Coronary artery (tissue), 2 donors: ENCODE data around the gene CD300H.
A peak's percentile ranks its signal among the peaks of the same experiment; 100 is the strongest.
"Not testable (repeated sequence)": the region's sequence is repeated elsewhere in the genome, so short reads cannot be mapped to it uniquely, and the experiment has no call there.

ENCODE experiments used
- DNase-seq: peaks from one replicate; pipeline ENCODE4 v3.0.0-alpha.2; 2017; ENCODE audit warnings: low spot score
- H3K27ac ChIP-seq, 2 donors: fragments of 200-600 bp; sonication (generic); one replicate each; pipeline ENCODE4 v1.5.1; 2016 to 2019
- H3K4me3 ChIP-seq: fragments of 200-600 bp; sonication (generic); 2 replicates; pipeline ENCODE4 v1.5.1; 2016; ENCODE audit warnings: mild to moderate bottlenecking, moderate library complexity
- TF ChIP-seq, protein P1 (sequence below): fragments of 200-600 bp; sonication (generic); IDR thresholded peaks from one replicate; pipeline ENCODE4 v1.5.1; 2019; ENCODE audit warnings: antibody characterized with exemption

Gene CD300H

DNA sequence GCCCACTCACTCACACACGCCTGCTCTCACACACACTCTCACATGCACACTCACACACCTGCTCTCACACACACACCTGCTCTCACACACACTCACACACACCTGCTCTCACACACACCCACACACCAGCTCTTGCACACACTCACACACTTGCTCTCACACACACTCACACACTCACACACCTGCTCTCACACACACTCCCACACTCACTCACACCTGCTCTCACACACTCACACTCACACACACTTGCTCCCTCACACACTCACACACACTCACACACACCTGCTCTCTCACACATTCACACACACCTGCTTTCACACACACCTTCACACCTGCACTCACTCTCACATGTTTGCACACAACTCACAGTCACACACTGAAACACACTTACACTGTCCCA, 4.0 kb downstream of the CD300H start:
- Histone ChIP-seq H3K4me3 (no peak overlapping the region), H3K27ac (no peak overlapping the region)
- DNase-seq = no peak
- TF ChIP-seq, protein P1, sequence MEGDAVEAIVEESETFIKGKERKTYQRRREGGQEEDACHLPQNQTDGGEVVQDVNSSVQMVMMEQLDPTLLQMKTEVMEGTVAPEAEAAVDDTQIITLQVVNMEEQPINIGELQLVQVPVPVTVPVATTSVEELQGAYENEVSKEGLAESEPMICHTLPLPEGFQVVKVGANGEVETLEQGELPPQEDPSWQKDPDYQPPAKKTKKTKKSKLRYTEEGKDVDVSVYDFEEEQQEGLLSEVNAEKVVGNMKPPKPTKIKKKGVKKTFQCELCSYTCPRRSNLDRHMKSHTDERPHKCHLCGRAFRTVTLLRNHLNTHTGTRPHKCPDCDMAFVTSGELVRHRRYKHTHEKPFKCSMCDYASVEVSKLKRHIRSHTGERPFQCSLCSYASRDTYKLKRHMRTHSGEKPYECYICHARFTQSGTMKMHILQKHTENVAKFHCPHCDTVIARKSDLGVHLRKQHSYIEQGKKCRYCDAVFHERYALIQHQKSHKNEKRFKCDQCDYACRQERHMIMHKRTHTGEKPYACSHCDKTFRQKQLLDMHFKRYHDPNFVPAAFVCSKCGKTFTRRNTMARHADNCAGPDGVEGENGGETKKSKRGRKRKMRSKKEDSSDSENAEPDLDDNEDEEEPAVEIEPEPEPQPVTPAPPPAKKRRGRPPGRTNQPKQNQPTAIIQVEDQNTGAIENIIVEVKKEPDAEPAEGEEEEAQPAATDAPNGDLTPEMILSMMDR = no peak

DNA sequence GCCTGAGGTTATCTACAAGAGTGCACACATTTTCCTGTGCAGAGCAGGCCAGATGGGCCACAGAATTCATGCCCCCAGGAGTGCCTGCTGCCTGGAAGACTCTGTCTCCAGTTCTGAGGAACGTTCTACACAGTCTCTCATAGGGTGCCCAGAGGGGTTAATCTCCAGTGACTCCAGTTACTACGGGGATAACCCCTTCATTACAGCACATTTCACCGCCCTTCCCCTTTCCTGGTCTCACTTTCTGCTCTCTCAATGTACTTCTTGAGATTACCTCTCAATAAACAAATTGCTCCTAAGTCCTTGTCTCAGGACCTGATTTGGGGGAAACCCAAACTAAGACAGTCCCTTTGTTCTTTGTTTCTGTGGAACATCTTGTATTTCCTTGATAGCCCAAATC, 5.7 kb downstream of the CD300H start:
- Histone ChIP-seq H3K4me3 (no peak overlapping the region), H3K27ac (no peak overlapping the region)
- DNase-seq = no peak
- TF ChIP-seq, protein P1 = no peak

DNA sequence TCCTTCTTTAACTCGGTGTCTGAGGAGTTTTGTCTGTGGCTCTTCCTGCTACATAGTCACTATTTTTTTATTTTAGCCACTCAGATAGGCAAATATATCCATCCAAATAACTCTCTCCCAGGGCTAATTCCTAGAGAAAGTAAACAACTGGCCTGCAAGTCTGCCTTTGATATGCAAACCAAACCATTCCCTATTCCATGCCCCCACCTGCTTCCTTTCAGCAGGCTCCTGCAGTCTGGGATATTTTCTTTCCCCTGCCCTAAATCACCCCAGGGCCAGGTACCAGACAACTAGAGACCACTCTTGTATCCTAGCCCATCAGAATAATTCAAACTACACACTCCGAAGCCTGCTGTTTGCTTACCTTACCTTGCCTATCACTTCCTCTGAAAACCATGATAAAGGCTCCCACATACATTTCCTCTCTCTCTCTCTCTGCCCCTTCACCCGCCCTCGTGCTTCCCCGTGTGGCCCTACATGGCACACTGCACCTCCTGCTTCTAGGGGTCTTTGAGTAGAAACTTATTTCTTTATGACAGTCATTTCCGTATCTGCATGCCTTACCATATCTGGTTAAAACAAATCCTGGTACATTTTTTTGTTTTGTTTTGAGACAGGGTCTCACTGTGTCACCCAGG, 8.3 kb downstream of the CD300H start:
- TF ChIP-seq, protein P1 = no peak
- Histone ChIP-seq H3K4me3 (no peak overlapping the region), H3K27ac (no peak overlapping the region)
- no peak for DNase-seq

DNA sequence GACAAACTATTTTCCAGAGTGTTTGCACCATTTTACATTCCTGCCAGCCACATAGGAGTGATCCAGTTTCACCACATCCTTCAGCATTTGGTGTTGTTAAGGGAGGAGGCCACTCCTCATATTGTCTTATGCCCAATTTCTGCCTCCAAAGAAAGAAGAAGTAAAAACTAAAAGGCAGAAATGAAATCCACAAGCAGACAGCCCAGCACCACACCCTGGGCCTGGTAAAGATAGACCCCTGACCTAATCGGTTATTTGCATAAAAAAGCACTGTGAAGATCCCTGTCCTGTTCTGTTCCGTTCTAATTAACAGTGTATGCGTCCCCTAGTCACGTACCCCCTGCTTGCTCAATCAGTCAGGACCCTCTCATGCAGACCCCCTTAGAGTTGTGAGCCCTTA, 8.9 kb downstream of the CD300H start:
- not testable (repeated sequence) for DNase-seq, H3K4me3 ChIP-seq, H3K27ac ChIP-seq

DNA sequence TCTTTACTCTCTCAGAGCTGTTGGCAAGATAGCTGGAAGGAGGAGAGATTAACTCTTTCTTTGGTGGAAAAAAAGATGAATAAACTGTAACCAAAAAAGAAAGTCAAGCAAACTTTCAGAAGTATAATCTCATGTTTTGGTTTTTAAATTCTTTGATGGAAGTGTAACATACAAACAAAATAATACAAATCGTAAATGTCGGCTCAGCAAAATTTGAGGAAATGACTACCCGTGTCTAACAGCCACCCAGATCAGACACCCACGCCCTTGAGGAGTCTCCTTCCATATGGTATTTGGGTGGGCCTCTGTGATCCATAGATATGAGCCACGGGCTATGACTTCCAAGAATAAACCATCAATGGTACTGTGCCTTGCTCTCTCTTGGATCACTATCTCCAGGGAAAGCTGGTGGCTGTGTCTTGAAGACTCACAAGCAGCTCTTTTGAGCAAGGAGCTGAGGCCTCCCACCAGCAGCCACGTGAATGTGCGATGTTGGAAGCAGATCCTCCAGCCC, 11.8 kb downstream of the CD300H start:
- Histone ChIP-seq H3K27ac (no peak overlapping the region), H3K4me3 (no peak overlapping the region)
- TF ChIP-seq, protein P1 = no peak
- DNase-seq = no peak

DNA sequence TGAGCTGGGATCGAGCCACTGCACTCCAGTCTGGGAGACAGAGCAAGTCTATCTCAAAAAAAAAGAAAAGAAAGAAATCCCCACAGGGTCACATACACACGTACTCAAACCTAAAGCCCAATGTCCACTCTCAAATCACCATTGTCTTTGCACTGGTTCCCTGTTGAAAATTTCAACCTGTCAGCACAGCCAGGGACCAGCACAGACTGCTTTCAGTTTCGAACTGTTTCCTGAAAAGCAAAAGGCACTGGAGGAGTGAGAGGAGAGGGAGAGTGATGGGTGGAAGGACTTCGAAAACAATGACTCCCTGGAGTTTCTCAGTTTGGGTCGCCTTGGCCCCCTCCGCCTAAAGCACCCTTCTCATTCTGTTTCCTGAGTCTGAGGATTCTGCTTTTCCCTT, 12.4 kb downstream of the CD300H start:
- no peak for DNase-seq
- no peak overlapping the region for H3K27ac ChIP-seq
- TF ChIP-seq, protein P1 = no peak
- no peak overlapping the region for H3K4me3 ChIP-seq

DNA sequence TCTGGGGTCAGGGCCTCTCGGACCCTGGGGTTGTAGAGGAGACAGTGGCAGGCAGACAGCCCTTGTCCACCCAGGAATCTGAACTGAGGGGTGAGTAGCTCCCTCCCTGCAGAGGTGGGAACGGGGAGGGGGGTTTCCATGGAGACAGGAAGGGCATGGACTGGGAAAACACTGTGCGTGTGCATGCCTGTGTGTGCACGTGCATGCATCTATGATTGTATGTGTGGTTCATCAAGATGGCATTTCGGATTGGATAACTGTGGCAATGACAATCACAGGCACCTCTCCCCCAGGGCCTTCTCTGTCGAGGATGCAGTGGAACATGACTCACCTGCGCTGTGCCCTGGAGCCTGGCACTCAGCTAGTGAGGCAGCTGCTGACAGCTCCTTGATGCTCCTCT, 15.3 kb downstream of the CD300H start:
- TF ChIP-seq, protein P1 = no peak
- H3K4me3 ChIP-seq = no peak overlapping the region
- DNase-seq = peak; percentile 57
- H3K27ac ChIP-seq = no peak overlapping the region
